NOMO-1 treated with dmso at 0.1 percent for 144 hours (cell line): ENCODE data around the gene BAIAP3.
A peak's percentile ranks its signal among the peaks of the same experiment; 100 is the strongest.

Experiments
- DNase-seq: peaks from one replicate; lab custom pipeline; 2025; ENCODE audit not compliant: unreplicated experiment; lab: John Stamatoyannopoulos, UW

BAIAP3 gene

GRCh38 chr16:1298406-1298805 is 35.0 kb upstream of the BAIAP3 start:
- no peak for DNase-seq

- DNase-seq = no peak
Measured at GRCh38 chr16:1299012-1299867, 34.2 kb upstream of the BAIAP3 start.

DNA sequence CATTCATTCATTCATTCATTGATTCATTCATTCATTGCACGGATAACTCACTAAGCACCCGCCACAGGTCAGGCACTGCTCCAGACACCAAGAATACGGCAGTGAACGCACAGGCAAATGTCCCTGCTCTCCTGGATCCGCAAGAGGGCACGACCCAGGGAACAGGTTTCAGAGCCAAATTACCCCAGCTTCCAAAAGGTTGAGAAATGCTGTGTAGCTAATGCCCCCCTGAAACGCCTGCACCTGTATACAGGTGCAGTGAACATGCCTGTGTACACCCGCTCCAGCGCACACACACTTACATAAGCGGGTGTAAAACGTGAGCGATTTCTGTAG is 33.6 kb upstream of the BAIAP3 start:
- DNase-seq = no peak

DNA sequence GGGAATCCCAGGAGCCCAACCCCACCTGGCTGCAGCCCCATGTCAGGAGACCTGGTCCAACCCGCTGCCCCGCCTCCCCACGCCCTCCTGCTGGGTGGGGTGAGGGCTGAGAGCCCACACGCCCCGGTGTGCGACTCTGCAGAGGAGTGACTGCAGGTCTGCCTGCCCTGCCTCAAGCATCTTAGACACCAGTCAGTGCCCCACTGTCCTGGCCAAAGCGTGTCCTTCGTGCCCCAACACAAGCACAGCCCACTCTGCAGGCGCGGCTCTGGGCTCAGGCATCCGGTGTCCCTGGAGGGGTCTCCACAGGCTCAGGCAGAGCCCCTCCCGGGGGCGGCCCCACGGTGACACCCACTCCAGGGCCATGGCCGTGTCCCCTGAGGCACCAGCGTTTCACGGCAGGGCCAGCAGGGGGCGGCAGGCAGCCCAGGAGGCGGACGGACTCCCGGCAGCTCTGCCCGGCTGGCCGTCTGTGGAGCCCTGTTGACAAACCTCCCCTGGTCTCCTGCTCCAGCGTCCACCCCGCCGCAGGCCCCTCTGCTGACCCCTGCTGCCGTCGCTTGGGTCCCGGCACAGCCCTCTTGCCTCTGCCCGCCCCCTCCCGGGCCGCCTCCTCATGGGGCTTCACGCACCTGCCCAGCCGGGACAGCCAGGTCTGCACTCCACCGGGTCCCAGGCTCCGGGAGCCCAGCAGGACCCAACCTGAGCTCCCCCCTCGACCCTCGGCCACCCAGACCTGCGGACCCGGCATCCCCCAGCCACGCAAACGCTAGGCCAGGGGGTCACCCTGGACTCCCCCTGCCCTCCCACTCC is 32.6 kb upstream of the BAIAP3 start:
- DNase-seq = peak; percentile 13

DNA sequence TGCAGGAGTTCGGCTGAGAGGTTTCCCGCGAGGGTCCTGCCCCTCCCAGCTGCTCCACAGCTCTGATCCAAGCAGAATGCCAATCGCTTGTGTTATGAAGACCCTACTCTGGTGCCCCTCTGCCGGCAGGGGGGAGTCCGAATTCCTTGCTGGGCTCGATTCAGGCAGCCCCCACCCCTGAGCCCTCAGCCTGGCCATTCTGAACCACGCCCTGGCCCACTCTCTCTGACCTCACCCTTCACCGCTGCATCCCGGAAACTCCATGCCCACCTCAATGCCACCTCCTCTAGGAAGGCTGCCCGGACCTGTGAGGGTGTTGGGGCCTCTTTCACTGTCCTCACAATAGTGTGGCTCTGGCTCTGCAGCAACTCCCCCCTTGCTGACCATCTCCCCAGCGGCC is 31.9 kb upstream of the BAIAP3 start:
- no peak for DNase-seq

DNA sequence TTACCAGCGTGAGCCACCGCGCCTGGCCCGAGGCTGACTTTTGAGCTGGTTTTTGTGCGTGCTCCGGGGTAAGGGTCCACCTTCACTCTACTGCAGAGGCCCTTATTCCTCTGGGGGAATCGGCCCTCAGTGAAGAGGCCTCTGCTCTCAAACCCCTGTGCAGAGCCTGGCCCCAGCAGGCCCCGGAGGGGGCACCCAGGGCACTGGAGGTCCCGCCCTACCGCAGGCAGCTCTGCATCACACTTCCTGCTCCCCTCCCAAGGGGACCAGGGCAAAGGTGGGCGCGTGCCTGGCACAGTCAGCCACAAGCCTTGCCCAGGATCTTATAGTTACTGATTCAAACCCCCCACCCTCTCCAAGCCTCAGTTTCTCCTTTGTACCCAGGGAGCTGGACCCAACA is 27.6 kb upstream of the BAIAP3 start:
- DNase-seq = no peak

GRCh38 chr16:1306334-1306733 is 27.1 kb upstream of the BAIAP3 start:
- DNase-seq = no peak

DNA sequence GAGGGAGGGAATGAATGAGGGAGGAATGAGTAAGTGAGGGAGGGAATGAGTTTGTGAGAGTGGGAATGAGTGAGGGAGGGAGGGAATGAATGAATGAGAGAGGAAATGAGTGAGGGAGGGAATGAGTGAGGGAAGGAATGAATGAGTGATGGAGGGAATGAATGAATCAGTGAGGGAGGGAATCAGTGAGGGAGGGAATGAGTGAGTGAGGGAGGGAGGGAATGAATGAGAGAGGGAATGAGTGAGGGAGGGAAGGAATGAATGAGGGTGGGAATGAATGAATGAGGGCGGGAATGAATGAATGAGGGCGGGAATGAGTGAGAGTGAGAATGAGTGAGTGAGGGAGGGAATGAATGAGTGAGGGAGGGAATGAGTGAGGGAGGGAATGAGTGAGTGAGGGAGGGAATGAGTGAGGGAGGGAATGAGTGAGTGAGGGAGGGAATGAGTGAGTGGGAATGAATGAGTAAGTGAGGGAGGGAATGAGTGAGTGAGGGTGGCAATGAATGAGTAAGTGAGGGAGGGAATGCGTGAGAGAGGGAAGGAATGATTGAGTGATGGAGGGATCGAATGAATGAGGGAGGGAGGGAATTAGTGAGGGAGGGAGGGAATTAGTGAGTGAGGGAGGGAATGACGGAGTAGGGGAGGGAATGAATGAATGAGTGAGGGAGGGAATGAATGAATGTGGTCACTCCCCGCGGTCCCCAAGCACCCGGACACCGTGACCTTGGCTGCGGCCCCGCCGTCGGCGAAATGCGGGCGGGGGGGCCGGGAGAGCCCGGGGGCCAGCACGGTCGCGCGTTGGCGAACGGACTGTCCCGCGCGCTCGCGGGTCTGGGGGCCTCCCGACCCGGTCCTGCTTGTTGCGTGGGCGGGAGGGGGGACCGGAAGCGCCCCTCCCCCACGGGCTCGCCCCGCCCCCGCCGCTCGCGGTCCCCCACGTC is 25.1 kb upstream of the BAIAP3 start:
- DNase-seq = peak; percentile 62

DNA sequence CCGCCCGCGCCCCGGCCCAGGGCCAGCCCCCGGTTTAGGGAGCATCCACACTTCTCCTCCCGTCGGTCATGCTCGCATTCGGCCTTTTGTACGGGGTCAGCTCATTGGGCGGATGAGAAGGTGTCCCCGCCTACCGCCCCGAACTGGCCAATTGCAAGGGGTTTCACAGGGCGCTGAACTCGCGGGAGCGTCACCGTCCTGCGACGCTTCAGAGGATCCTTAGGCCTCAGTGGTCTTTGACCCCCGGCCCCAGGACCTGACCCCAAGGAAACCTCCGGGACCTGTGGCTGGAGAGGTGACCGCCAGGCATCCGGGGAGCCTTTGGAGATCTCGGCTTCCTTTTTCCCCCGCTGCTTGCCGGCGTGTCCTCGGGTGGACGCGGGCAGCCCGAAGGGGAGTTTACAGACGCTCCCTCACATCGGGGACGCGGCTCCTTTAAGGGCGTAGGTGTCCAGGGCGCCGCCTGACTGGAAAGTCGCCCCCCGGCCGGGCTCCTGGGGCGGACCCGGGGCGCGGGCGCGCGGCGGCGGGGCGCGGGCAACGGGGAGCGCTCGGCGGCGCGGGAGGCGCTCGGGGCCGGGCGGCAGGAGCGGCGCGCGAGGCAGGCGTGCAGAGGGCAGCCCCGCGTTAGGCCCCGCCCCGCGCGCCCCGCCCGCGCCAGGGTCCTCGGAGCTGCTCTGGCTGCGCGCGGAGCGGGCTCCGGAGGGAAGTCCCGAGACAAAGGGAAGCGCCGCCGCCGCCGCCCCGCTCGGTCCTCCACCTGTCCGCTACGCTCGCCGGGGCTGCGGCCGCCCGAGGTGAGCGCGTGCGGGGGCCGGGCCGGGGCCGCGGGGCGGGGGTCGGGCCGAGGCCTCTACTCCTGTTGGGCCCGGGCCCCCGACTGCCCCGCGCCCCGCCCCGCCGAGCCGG is 24.2 kb upstream of the BAIAP3 start, which contains the start of gene UBE2I:
Gene UBE2I, plus strand, starts transcription at position 660 of the 909 bp plus-strand sequence. CDS start 4,395 bp downstream, outside the sequence.
- peak; percentile 91 for DNase-seq

DNA sequence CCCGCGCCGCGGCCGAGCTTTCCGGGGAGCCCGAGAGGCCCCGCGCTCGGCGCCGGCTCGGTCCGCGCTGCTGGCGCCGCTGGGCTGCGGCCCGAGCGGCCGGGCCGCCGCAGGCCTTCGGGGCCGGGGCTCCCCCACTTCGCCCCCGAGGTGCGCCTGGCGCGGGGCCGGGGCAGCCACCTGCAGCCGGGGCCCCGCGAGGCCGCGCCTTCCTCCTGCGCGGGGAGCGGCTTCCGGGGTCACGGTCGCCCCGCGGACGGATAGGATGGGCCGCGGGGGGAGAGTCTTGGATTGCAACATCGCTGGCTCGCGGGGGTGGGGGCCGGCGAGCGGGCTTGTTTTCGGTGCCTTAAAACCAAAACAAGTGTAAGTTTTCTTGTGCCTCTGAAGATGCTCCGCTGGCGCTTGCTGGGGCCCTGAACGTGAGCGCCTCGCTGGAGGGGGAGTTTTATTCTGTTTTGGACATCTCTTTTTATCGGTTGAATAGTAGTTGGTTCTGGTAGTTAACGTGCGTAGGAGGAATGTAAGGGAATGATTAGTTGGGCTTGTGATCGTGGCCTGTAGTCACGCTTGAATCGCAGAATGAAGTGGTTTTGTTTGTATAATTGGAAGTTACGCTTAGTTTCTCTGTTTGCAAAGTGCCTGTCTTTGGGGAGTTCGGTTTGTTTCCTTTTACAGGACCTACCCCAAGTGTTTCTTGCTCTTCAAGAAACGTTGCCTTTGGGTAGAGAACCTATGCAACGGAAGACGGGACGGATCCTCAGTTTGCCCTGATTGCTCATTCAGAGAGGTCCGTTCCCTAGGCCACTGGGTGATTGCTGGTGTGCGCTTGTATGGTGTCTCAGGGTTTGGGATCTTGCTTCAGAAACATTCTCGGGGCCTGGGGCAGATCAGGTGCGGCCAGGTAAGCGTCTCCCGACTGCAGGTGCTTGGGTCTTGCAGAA is 23.3 kb upstream of the BAIAP3 start:
- no peak for DNase-seq

GRCh38 chr16:1310832-1311200 is 22.6 kb upstream of the BAIAP3 start:
- DNase-seq = no peak

- DNase-seq = no peak
Measured at GRCh38 chr16:1311212-1311737, 22.2 kb upstream of the BAIAP3 start.

DNA sequence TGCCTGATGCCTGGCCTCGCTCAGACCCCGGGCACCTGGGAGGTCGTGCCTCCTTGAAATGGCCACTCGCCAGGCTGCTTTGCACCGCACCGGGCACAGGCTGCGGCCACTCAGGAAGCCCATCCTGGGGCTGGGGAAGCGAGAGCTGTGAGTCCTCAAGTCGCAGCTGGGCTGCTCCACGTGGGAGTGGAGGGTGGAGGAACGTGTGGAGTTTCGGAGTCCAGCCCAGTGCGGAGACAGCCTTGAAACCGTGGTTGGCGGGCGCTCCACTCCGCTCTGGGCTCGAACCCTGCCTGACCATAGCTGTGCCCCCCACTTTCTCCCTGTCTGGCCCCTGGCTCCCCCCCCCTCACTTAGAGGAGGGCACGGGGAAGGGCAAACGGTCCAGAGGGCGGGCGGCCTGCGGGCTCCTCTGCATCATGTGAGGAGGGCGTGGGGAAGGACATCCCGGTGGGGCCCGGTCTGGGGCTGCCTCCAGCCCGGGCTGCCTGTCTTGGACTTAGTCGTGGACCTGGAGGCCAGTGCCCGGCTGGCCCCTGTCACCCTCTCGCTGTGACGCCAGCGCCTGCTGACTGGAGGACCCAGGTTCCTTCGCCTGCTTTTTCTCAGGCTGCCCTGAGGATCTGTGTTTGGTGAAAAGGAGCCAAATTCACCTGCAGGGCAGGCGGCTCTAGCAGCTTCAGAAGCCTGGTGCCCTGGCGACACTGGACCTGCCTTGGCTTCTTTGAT is 21.5 kb upstream of the BAIAP3 start:
- no peak for DNase-seq

DNA sequence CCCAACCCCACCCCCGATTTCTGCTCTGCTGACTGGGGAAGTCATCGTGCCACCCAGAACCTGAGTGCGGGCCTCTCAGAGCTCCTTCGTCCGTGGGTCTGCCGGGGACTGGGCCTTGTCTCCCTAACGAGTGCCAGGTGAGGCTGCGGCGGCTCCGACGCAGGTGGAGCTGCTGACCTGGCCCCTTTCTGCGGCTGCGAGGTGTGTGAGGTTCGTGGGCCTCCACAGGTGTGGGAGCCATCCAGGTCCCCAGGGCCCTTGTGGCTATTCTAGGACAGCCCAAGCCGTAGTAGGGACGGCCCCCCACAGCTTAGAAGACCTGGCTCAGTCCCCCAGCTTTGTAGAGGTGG is 21.0 kb upstream of the BAIAP3 start:
- DNase-seq = no peak

DNA sequence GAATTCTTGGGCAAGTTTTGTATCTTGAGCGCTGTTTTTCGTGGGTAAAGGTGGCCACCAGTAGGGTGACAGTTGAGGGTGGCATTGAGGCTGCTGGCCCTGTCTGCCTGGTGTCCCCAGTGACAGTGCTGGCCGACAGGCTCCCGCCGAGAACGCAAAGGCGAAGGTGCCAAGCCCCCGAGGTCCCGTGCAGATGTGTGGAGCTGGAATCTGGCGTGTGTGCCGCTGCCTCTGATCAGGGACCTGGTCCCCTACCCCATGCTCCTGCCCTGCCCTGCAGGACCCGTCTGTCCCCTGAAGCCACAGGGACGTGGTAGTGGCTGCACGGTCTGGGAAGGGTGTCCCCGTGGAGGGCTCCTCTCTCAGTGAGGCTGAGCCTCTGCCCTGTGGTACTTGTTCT is 20.5 kb upstream of the BAIAP3 start:
- no peak for DNase-seq

GRCh38 chr16:1313721-1314369 is 19.6 kb upstream of the BAIAP3 start:
- DNase-seq = no peak

DNA sequence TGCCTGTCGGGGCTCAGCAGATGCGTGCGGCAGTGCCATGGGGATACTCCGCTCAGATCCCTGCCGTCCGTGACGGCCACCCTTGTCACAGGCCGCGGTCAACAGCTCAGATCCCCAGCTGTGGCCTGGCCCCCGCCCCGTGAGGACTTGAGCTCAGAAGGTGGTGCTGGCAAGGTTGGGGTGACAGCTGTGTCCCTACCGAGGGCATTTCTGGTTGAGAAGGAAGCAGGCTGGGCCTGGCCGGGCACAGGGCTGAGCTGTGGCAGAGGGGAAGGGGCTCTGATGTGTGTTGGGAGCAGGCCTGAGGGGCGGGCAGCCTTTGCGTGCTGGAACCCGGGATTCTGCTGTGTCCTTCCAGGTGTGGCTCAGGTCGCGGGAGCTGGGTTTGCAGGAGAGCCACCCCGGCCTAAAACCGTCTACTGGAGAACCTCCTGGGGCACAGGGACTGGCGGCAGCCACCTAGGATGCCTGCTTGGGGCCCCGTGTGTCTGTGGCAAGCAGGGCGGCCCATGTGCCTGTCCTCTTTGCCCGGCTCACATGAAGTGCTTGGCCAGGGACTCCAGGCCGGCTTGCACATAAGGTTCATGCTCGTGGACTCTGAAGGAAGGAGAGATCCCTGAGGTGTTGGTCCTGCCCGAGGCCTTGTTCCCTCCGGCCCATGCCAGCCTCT is 18.9 kb upstream of the BAIAP3 start:
- no peak for DNase-seq
